Fibroblast of villous mesenchyme (primary cell): ENCODE results near the gene CACNG5. TPM values are rescaled to one million over a fixed set of nuclear protein-coding genes. Genes with fewer than 3 reads are reported as not detected.

Experiments used
- DNase-seq: peaks from one replicate; pipeline ENCODE4 v3.0.0-alpha.2; 2010; ENCODE audit warnings: low read depth
- H3K4me3 ChIP-seq: 2 replicates; pipeline ENCODE4 v1.5.1; 2011; ENCODE audit warnings: low read depth, mild to moderate bottlenecking, low read length
- CTCF ChIP-seq: IDR thresholded peaks from 2 replicates; pipeline ENCODE4 v1.5.1; 2012; ENCODE audit warnings: low read depth, mild to moderate bottlenecking, low read length; ENCODE audit not compliant: insufficient read depth
- total RNA-seq: library from RNA; depleted of rRNA; stranded (reverse); fragments of >200 nt; gene quantifications from 2 replicates; pipeline ENCODE4 v1.2.3, GENCODE V29; 2012

Gene CACNG5
- total RNA-seq, 1 donor: not detected

GRCh38 chr17:66920950-66921349 lies 86.0 kb downstream of the CACNG5 start:
- TF ChIP-seq CTCF: no peak
- H3K4me3 ChIP-seq: no peak overlapping the region
- peak; percentile 13 for DNase-seq

GRCh38 chr17:66923886-66924285 lies 89.0 kb downstream of the CACNG5 start:
- DNase-seq: no peak
- no peak overlapping the region for H3K4me3 ChIP-seq
- no peak for TF ChIP-seq CTCF

GRCh38 chr17:66925811-66926500 lies 91.0 kb downstream of the CACNG5 start:
- H3K4me3 ChIP-seq: no peak overlapping the region
- no peak for DNase-seq
- TF ChIP-seq CTCF: no peak

GRCh38 chr17:66928949-66929348 lies 94.0 kb downstream of the CACNG5 start:
- H3K4me3 ChIP-seq: no peak overlapping the region
- no peak for DNase-seq
- TF ChIP-seq CTCF: no peak

- no peak overlapping the region for H3K4me3 ChIP-seq
- no peak for DNase-seq
- no peak for TF ChIP-seq CTCF
Measured at GRCh38 chr17:66929591-66929990, 94.7 kb downstream of the CACNG5 start.

GRCh38 chr17:66930933-66931332 lies 96.0 kb downstream of the CACNG5 start:
- TF ChIP-seq CTCF: no peak
- H3K4me3 ChIP-seq: no peak overlapping the region
- no peak for DNase-seq

- no peak for TF ChIP-seq CTCF
- DNase-seq: no peak
- no peak overlapping the region for H3K4me3 ChIP-seq
Measured at GRCh38 chr17:66932311-66932710, 97.4 kb downstream of the CACNG5 start.
